ENCODE results near the gene TSHZ2. TPM values are rescaled to one million over a fixed set of nuclear protein-coding genes. Genes with fewer than 3 reads are reported as not detected.

Gene TSHZ2
- total and polyA plus RNA-seq, 2 of the 4 experiments (the other 2 are of a cell fraction) = under 0.01 to 0.02 TPM

DNA sequence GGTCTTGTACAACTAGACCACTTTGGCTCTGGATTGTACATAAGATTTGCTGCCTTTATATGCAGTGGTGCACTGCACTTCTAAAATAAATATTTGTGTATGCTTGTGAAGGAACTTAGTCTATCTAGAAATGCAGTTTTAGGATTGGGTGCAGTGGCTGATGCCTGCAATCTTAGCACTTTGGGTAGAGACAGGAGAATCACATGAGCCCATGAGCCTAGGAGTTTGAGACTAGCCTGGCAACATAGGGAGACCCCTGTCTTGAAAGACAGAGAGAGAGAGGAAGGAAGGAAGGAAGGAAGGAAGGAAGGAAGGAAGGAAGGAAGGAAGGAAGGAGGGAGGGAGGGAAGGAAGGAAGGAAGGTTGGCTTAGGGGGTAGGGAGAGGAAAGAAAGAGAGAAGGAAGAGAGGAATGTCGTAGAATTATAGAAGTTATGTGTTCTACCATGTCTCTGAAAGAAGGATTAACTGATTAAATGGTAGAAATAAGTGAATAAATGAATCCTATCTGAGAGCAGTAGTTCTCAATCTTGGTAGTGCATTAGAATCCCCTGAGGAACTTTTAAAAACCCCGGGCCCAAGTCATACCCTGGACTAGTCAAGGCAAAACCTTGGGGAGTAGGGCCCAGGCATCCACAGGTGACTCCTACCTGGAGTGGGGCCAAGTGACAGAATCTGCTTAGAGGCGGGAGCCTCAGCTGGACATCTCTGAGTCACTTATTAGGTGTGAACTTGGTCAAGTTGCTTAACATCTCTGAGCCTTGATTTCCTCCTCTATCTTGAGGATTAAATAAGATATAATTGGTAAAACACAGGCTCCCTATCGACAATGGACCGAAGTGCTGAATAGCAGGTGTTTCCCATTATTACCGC is 491.2 kb downstream of the TSHZ2 start:
- Histone ChIP-seq H3K27me3 (ENCODE audit: control insufficient read depth, insufficient read depth, low read length) (no peaks in the 10 kb centered on the region), H4K20me1 (ENCODE audit: insufficient read depth, low read length) (no peaks in the 10 kb centered on the region), H3K79me1 (ENCODE audit: low read depth in 1 of 2, low read length in 2 of 2) (no peaks in the 10 kb centered on the region), H2BK15ac (ENCODE audit: low read depth, low read length) (no peak overlapping the region), H2BK5ac (ENCODE audit: low read depth, low read length, poor library complexity, severe bottlenecking) (no peak overlapping the region), H3K9ac (ENCODE audit: low read depth, low read length) (no peak overlapping the region), H3K9me3 (ENCODE audit: control insufficient read depth, insufficient read depth, low read length) (no peaks in the 10 kb centered on the region), H2BK20ac (ENCODE audit: low read depth, low read length) (no peak overlapping the region), H2AK9ac (replicated peaks; ENCODE audit: low read depth, low read length, poor library complexity) (no peak overlapping the region), H2AK5ac (ENCODE audit: low read depth, low read length) (no peak overlapping the region), H3K14ac (replicated peaks; ENCODE audit: low read depth, low read length) (no peak overlapping the region), H3K18ac (ENCODE audit: low read depth, low read length) (no peak overlapping the region), H3K4me3 (ENCODE audit: insufficient read depth, low read depth, low read length) (no peak overlapping the region), H2BK120ac (ENCODE audit: low read depth, low read length) (no peak overlapping the region), H3K27ac (ENCODE audit: insufficient read depth, low read length) (no peak overlapping the region), H2AFZ (replicated peaks; ENCODE audit: low read length, poor library complexity) (no peak overlapping the region), H4K91ac (ENCODE audit: insufficient read depth, low read depth, low read length) (no peak overlapping the region), H3K4ac (ENCODE audit: low read depth, low read length) (no peak overlapping the region), H3K4me1 (ENCODE audit: control insufficient read depth, insufficient read depth, low read length) (no peaks in the 10 kb centered on the region), H4K8ac (ENCODE audit: low read depth in 2 of 2, low read length in 2 of 2) (no peak overlapping the region), H3K9me1 (ENCODE audit: insufficient read depth, low read length) (no peaks in the 10 kb centered on the region), H3K56ac (ENCODE audit: extremely low read depth, insufficient read depth, low read length) (no peak overlapping the region), H3K23ac (ENCODE audit: low read depth, low read length) (no peak overlapping the region), H4K5ac (ENCODE audit: low read depth, low read length) (no peak overlapping the region), H3K36me3 (ENCODE audit: control insufficient read depth, insufficient read depth, low read length) (no peaks in the 10 kb centered on the region), H3K4me2 (ENCODE audit: low read depth, low read length) (no peak overlapping the region)
- WGBS, 2 experiments (ENCODE audit: extremely low coverage in 2 of 2, insufficient read length in 1 of 2) = 10% methylated on average over 1 of the region's 6 CpGs; no CpG with 5 or more reads in 1 of the 2 experiments
- no TSS peak for BruUV-seq (replicated peaks)
- dilution Hi-C loops (cut with HindIII; ENCODE audit: low sequenced_read_pairs, unreplicated experiment) (no loop called here), in situ Hi-C loops (cut with MboI; ENCODE audit: low sequenced_read_pairs) (no loop called here), intact Hi-C loops (cut with micrococcal nuclease) (no loop called here)
- DNase-seq (no peak), ATAC-seq (ENCODE audit: low read depth) (no peak)
- CTCF ChIA-PET = no interaction called here
- TF ChIP-seq SMC3 (IDR thresholded peaks at IDR 0.05; ENCODE audit: low read depth, low read length) = no peak
- TF ChIP-seq CHD1 (IDR thresholded peaks at IDR 0.05; ENCODE audit: low read depth, low read length) = no peak
- POLR2A ChIA-PET (ENCODE audit: unreplicated experiment) = no interaction called here

Data from IMR-90 (cell line).